ENCODE data around the gene PHF21B. TPM values are rescaled to one million over a fixed set of nuclear protein-coding genes. Genes with fewer than 3 reads are reported as not detected.
A peak's percentile ranks its signal among the peaks of the same experiment; 100 is the strongest.

The PHF21B gene
- total and polyA plus RNA-seq, 3 donors from 2014 or later = 8.5 to 37.9 (median 19.0) TPM

DNA sequence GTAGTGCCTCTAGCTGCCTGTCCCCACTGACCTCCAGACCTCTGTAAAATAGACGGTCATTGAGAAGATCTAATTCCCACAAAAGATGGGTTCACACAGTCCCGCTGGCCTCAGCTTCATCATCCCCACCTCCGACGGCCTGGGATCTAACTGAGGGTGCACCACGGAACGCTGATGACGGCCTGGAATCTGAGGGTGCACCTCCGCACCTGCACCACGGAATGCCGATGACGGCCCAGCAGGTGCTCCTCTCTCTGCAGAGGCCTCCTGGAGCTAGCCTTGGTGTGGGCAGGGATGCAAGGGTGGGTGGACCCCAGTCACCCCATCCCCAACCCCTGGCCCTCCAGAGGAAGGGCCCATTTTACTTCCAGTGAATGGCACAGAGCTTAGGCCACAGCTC is 77.3 kb downstream of the PHF21B start:
- H3K27me3 ChIP-seq = no peaks in the 10 kb centered on the region
- H3K27ac ChIP-seq = no peak overlapping the region
- WGBS, 2 donors = 92 to 97% methylated on average over 5 to 11 of the region's 11 CpGs
- DNase-seq = no peak
- intact Hi-C loops (cut with DNase I; ENCODE audit: low total_unique reads) = no loop called here
- no peak overlapping the region for H3K4me3 ChIP-seq
- peaks cover 8% of the 10 kb centered on the region for H3K4me1 ChIP-seq
- no peaks in the 10 kb centered on the region for H3K36me3 ChIP-seq (ENCODE audit: low read depth, missing control alignments)
- TF ChIP-seq, protein P1, sequence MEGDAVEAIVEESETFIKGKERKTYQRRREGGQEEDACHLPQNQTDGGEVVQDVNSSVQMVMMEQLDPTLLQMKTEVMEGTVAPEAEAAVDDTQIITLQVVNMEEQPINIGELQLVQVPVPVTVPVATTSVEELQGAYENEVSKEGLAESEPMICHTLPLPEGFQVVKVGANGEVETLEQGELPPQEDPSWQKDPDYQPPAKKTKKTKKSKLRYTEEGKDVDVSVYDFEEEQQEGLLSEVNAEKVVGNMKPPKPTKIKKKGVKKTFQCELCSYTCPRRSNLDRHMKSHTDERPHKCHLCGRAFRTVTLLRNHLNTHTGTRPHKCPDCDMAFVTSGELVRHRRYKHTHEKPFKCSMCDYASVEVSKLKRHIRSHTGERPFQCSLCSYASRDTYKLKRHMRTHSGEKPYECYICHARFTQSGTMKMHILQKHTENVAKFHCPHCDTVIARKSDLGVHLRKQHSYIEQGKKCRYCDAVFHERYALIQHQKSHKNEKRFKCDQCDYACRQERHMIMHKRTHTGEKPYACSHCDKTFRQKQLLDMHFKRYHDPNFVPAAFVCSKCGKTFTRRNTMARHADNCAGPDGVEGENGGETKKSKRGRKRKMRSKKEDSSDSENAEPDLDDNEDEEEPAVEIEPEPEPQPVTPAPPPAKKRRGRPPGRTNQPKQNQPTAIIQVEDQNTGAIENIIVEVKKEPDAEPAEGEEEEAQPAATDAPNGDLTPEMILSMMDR (IDR thresholded peaks at IDR 0.05) = no peak
- TF ChIP-seq POLR2A (IDR thresholded peaks at IDR 0.05) = no peak
- no peaks in the 10 kb centered on the region for H3K9me3 ChIP-seq

DNA sequence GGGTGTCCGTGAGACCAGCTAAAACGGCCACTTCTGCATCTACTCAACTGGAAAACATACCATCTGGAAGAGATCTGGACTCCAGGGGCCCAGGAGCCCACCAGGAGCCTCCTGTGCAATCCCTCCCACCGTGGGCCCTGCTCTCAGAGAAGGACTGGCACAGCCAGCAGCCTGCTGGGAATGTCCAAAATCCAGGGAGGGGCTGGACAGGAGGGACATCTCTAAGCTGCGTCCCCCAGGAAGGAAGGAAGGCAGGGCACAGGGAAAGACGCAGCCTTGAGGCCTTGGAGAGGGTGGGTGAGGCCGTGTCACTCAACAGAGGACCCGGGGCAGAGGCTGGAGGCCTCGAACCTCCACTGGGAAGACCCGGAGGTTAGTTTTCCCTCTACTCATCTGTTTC is 78.0 kb downstream of the PHF21B start:
- TF ChIP-seq POLR2A (IDR thresholded peaks at IDR 0.05) = no peak
- TF ChIP-seq, protein P1 (IDR thresholded peaks at IDR 0.05) = no peak
- Histone ChIP-seq H3K9me3 (no peaks in the 10 kb centered on the region), H3K4me1 (peaks cover 8% of the 10 kb centered on the region), H3K27ac (no peak overlapping the region), H3K36me3 (ENCODE audit: low read depth, missing control alignments) (no peaks in the 10 kb centered on the region), H3K27me3 (no peaks in the 10 kb centered on the region), H3K4me3 (no peak overlapping the region)
- WGBS, 2 donors = 67 to 81% methylated on average over 3 to 9 of the region's 9 CpGs
- DNase-seq = no peak
- intact Hi-C loops (cut with DNase I; ENCODE audit: low total_unique reads) = no loop called here

DNA sequence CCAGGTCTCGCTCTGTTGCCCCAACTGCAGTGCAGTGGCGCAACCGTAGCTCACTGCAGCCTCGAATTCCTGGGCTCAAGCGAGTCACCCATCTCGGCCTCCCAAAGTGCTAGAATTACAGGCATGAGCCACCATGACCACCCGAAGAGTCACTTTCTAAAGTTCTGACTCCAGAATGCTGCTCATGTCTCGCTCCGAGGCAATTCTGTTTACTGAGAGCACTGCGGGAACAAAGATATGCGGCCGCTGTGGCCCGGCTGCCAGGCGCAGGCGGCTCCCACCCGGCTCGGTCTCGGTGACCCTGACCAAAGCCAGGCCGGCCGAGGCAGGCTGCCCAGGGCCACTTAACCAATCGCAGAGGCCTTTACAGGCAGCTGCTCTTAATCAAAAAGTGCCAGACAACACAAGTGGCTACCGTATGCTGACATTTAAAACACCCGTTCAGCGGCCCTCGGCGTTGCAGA is 78.7 kb downstream of the PHF21B start:
- 28 to 58% methylated on average over 20 to 26 of the region's 26 CpGs for WGBS, 2 donors
- Histone ChIP-seq H3K9me3 (no peaks in the 10 kb centered on the region), H3K4me1 (peaks cover 8% of the 10 kb centered on the region), H3K27ac (peak overlapping the region; percentile 30 to 34), H3K4me3 (no peak overlapping the region), H3K27me3 (no peaks in the 10 kb centered on the region), H3K36me3 (ENCODE audit: low read depth, missing control alignments) (no peaks in the 10 kb centered on the region)
- peak; percentile 88 for DNase-seq
- TF ChIP-seq POLR2A (IDR thresholded peaks at IDR 0.05) = no peak
- TF ChIP-seq, protein P1 (IDR thresholded peaks at IDR 0.05) = no peak
- intact Hi-C loops (cut with DNase I; ENCODE audit: low total_unique reads) = no loop called here

DNA sequence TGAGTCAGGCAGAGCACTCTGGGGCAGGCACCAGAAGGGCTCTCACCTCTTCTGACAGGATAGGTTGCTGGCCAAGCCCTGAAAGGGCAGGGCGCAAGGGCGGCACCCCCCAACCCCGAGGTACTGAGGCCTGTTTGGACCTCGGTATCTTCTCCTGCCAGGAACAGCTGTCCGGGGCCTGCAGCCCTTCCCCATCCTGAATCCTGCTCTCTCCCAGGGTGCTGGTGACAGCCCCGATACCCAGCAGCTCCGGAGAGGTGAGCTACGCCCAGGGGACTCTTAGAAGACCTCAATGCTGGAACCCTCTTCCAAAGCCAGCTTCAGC is 79.1 kb downstream of the PHF21B start:
- no peak for DNase-seq
- H3K27ac ChIP-seq = peak overlapping the region in 1 of 2 donors; percentile 30
- H3K4me1 ChIP-seq = peaks cover 8% of the 10 kb centered on the region
- H3K9me3 ChIP-seq = no peaks in the 10 kb centered on the region
- intact Hi-C loops (cut with DNase I; ENCODE audit: low total_unique reads) = no loop called here
- H3K36me3 ChIP-seq (ENCODE audit: low read depth, missing control alignments) = no peaks in the 10 kb centered on the region
- H3K27me3 ChIP-seq = no peaks in the 10 kb centered on the region
- H3K4me3 ChIP-seq = no peak overlapping the region
- 87 to 88% methylated on average over 3 to 7 of the region's 8 CpGs for WGBS, 2 donors
- TF ChIP-seq, protein P1 (IDR thresholded peaks at IDR 0.05) = no peak
- no peak for TF ChIP-seq POLR2A (IDR thresholded peaks at IDR 0.05)

DNA sequence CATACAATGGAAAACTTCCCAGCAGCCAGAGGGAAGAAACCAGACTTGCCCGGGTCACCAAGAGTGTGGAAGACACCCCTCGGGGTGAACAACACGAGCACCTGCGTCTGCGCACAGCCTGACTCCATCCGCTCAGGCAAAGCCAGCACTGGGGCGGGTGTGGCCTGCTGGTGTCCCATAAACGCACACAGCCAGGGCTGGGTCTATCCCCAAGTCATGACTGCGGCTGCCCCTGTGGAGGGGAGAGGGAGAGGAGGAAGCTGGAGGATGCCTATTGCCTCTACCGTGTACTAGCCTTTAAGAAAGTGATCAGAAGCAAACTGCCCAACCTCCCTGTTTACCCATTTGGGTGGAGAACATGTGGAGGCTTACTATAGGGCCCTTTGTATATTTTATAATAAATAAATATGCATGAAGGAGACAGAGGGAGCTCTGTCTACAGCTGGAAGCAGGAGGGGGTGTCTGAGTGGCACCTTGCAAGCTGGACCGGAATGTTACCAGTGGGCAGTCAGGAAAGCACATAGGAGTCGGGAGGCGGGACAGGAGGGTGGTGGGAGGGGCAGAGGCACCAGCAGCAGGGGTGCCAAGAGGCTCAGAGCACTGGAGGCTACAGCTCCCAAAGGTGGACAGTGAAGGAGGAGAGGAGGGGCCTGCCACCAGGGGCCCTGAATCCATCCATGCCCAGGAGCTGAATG is 79.6 kb downstream of the PHF21B start:
- no peak overlapping the region for H3K27ac ChIP-seq
- TF ChIP-seq, protein P1 (IDR thresholded peaks at IDR 0.05) = no peak
- no peak for TF ChIP-seq POLR2A (IDR thresholded peaks at IDR 0.05)
- H3K36me3 ChIP-seq (ENCODE audit: low read depth, missing control alignments) = no peaks in the 10 kb centered on the region
- no peaks in the 10 kb centered on the region for H3K9me3 ChIP-seq
- no peaks in the 10 kb centered on the region for H3K27me3 ChIP-seq
- intact Hi-C loops (cut with DNase I; ENCODE audit: low total_unique reads) = no loop called here
- 82 to 87% methylated on average over 13 of the region's 13 CpGs for WGBS, 2 donors
- no peak overlapping the region for H3K4me3 ChIP-seq
- no peak for DNase-seq
- peaks cover 8% of the 10 kb centered on the region for H3K4me1 ChIP-seq
